Upper lobe of left lung (tissue), 6 donors: ENCODE results near the gene EFNA1. TPM values are rescaled to one million over a fixed set of nuclear protein-coding genes. Genes with fewer than 3 reads are reported as not detected.

Experiments used
- ATAC-seq, 2 donors: fragments of 200-7000 bp; cut with Tn5 transposase; one replicate each; pipeline ENCODE4 v1.9.1; 2022; ENCODE audit warnings: mild to moderate bottlenecking in 2 of 2, moderate library complexity in 2 of 2; ENCODE audit not compliant: low FRiP score in 2 of 2
- DNase-seq, 2 donors: peaks; one replicate each; pipeline ENCODE4 v3.0.0-alpha.2; 2019 to 2020
- H3K27ac ChIP-seq, 4 donors: fragments of 200-600 bp; sonication (generic); one replicate each; pipeline ENCODE4 v1.5.1; 2016 to 2019
- H3K27me3 ChIP-seq, 4 donors: fragments of 200-600 bp; sonication (generic); one replicate each; pipeline ENCODE4 v1.5.1; 2017 to 2019
- H3K36me3 ChIP-seq, 4 donors: fragments of 200-600 bp; sonication (generic); one replicate each; pipeline ENCODE4 v1.5.1; 2016 to 2019
- H3K4me1 ChIP-seq, 4 donors: fragments of 200-600 bp; sonication (generic); one replicate each; pipeline ENCODE4 v1.5.1; 2018 to 2019
- H3K4me3 ChIP-seq, 4 donors: fragments of 200-600 bp; sonication (generic); one replicate each; pipeline ENCODE4 v1.5.1; 2017 to 2019; ENCODE audit warnings: mild to moderate bottlenecking in 2 of 4, moderate library complexity in 1 of 4
- H3K9me3 ChIP-seq, 4 donors: fragments of 200-600 bp; sonication (generic); one replicate each; pipeline ENCODE4 v1.5.1; 2018 to 2019
- CTCF ChIP-seq, 6 experiments: fragments of 450-650 bp in 4 of 6; fragments of 200-600 bp in 2 of 6; sonication (generic) in 2 of 6; IDR thresholded peaks; one replicate each; pipeline ENCODE4 v1.5.1; 2016 to 2019; ENCODE audit warnings: antibody characterized with exemption in 6 of 6
- EP300 ChIP-seq, 4 donors: sonication (generic); formaldehyde crosslinking; IDR thresholded peaks; one replicate each; pipeline ENCODE4 v1.5.1; 2017; ENCODE audit warnings: antibody characterized with exemption in 4 of 4, control low read depth in 2 of 4
- POLR2A ChIP-seq, 4 donors: fragments of 450-650 bp; IDR thresholded peaks; one replicate each; pipeline ENCODE4 v1.5.1; 2016 to 2017; ENCODE audit warnings: antibody characterized with exemption in 4 of 4, mild to moderate bottlenecking in 2 of 4
- POLR2AphosphoS5 ChIP-seq, 2 donors: sonication (generic); formaldehyde crosslinking; IDR thresholded peaks; one replicate each; pipeline ENCODE4 v1.5.1; 2017; ENCODE audit warnings: antibody characterized with exemption in 2 of 2
- WGBS, 2 donors: methylation state at CpG; one replicate each; pipeline ENCODE4 v1.1.5; 2017 to 2018; 5-methylcytosine and 5-hydroxymethylcytosine counted together
- total RNA-seq, 6 donors: library from RNA; depleted of rRNA in 4 of 6; stranded (reverse); fragments of >200 nt in 4 of 6; gene quantifications; one replicate each; pipeline versions ENCODE4 v1.1.0 to v1.2.1, GENCODE V29; 2016 to 2021
- donor health status: DM: no; HTN: no; CAD: no; lungs with moderate emphysema.
- donor health status: DM: no; HTN: yes; CAD: no; lungs with severe emphysema.

EFNA1 gene
- total RNA-seq, 6 donors from 2014 or later: 131 to 226 (median 164) TPM

- no peaks in the 10 kb centered on the region for H3K36me3 ChIP-seq
- TF ChIP-seq POLR2A (IDR thresholded peaks at IDR 0.05) (no peak), CTCF (IDR thresholded peaks at IDR 0.05) (no peak), POLR2AphosphoS5 (IDR thresholded peaks at IDR 0.05) (no peak), EP300 (IDR thresholded peaks at IDR 0.05) (no peak)
- H3K4me1 ChIP-seq: peaks cover 57 to 67% (median 58%) of the 10 kb centered on the region in 4 donors
- H3K27me3 ChIP-seq: peaks cover 9 to 53% (median 44%) of the 10 kb centered on the region in 4 donors
- ATAC-seq (no peak), DNase-seq (peak in 1 of 2 donors; percentile 58)
- H3K27ac ChIP-seq: peak overlapping the region in 2 of 4 donors; percentile 88 to 90
- H3K9me3 ChIP-seq: no peaks in the 10 kb centered on the region
- H3K4me3 ChIP-seq: peak overlapping the region in 3 of 4 donors; percentile 64 to 91 (median 74)
- WGBS, 2 donors: 23 to 34% methylated on average over 17 to 20 of the region's 21 CpGs
Observed at GRCh38 chr1:155083865-155084721, 43.6 kb upstream of the EFNA1 start.

GRCh38 chr1:155084722-155085503 lies 42.8 kb upstream of the EFNA1 start:
- peaks cover 48 to 59% (median 50%) of the 10 kb centered on the region in 4 donors for H3K4me1 ChIP-seq
- peak; percentile 35 to 54 for TF ChIP-seq POLR2AphosphoS5 (IDR thresholded peaks at IDR 0.05)
- TF ChIP-seq EP300 (IDR thresholded peaks at IDR 0.05): no peak
- TF ChIP-seq CTCF (IDR thresholded peaks at IDR 0.05): peak; percentile 92 to 98 (median 97)
- TF ChIP-seq POLR2A (IDR thresholded peaks at IDR 0.05): peak in 2 of 4 donors; percentile 18 to 53
- H3K27ac ChIP-seq: peak overlapping the region; percentile 76 to 90 (median 87)
- WGBS, 2 donors: 0% methylated on average over 33 to 40 of the region's 67 CpGs
- peaks cover 9 to 45% (median 38%) of the 10 kb centered on the region in 4 donors for H3K27me3 ChIP-seq
- no peaks in the 10 kb centered on the region for H3K36me3 ChIP-seq
- ATAC-seq (peak; percentile 94 to 96), DNase-seq (peak; percentile 97 to 99)
- peak overlapping the region; percentile 64 to 91 (median 76) for H3K4me3 ChIP-seq
- H3K9me3 ChIP-seq: no peaks in the 10 kb centered on the region

GRCh38 chr1:155085504-155086127 lies 42.1 kb upstream of the EFNA1 start:
- H3K27me3 ChIP-seq: peaks cover 6 to 38% (median 31%) of the 10 kb centered on the region in 4 donors
- peak overlapping the region; percentile 76 to 90 (median 87) for H3K27ac ChIP-seq
- H3K4me1 ChIP-seq: peaks cover 41 to 51% (median 43%) of the 10 kb centered on the region in 4 donors
- TF ChIP-seq EP300 (IDR thresholded peaks at IDR 0.05): no peak
- no peak for TF ChIP-seq POLR2A (IDR thresholded peaks at IDR 0.05)
- TF ChIP-seq CTCF (IDR thresholded peaks at IDR 0.05): no peak
- TF ChIP-seq POLR2AphosphoS5 (IDR thresholded peaks at IDR 0.05): no peak
- no peaks in the 10 kb centered on the region for H3K36me3 ChIP-seq
- DNase-seq (peak in 1 of 2 donors; percentile 81), ATAC-seq (peak; percentile 41 to 50)
- no peaks in the 10 kb centered on the region for H3K9me3 ChIP-seq
- peak overlapping the region; percentile 64 to 91 (median 76) for H3K4me3 ChIP-seq
- 1 to 4% methylated on average over 16 to 30 of the region's 32 CpGs for WGBS, 2 donors

- peak; percentile 70 to 79 for ATAC-seq
- peak; percentile 72 to 96 for DNase-seq
- H3K9me3 ChIP-seq: no peaks in the 10 kb centered on the region
- no peak for TF ChIP-seq POLR2AphosphoS5 (IDR thresholded peaks at IDR 0.05)
- no peak for TF ChIP-seq EP300 (IDR thresholded peaks at IDR 0.05)
- TF ChIP-seq CTCF (IDR thresholded peaks at IDR 0.05): peak; percentile 97 to 100 (median 98)
- H3K4me3 ChIP-seq: peak overlapping the region in 3 of 4 donors; percentile 64 to 91 (median 74)
- peaks cover 35 to 48% (median 37%) of the 10 kb centered on the region in 4 donors for H3K4me1 ChIP-seq
- 19 to 25% methylated on average over 7 to 18 of the region's 24 CpGs for WGBS, 2 donors
- H3K27me3 ChIP-seq: peaks cover 5 to 32% (median 24%) of the 10 kb centered on the region in 4 donors
- H3K36me3 ChIP-seq: no peaks in the 10 kb centered on the region
- peak overlapping the region in 3 of 4 donors; percentile 76 to 90 (median 88) for H3K27ac ChIP-seq
Observed at GRCh38 chr1:155086128-155086741, 41.4 kb upstream of the EFNA1 start.
